AG04450 (cell line): ENCODE measurements around the gene CHMP2A. TPM values are rescaled to one million over a fixed set of nuclear protein-coding genes. Genes with fewer than 3 reads are reported as not detected.

Experiments used
- CTCF ChIA-PET: fragments of 300-600, 350-600 bp; formaldehyde crosslinking; extraction: SDS; loops from one replicate; lab custom pipeline; 2022; ENCODE audit warnings: antibody characterized with exemption, inconsistent platforms; lab: Charles Lee
- POLR2A ChIA-PET: fragments of 350-600 bp; formaldehyde crosslinking; extraction: SDS; loops from one replicate; lab custom pipeline; 2021; ENCODE audit warnings: antibody characterized with exemption, inconsistent platforms; lab: Yijun Ruan, JAX
- DNase-seq: peaks from one replicate; pipeline ENCODE4 v3.0.0-alpha.2; 2011; ENCODE audit warnings: low read depth, low spot score
- H3K27ac ChIP-seq: one replicate; pipeline ENCODE4 v1.5.1; 2012; ENCODE audit warnings: low read depth, low read length, control low read depth
- H3K27me3 ChIP-seq: one replicate; pipeline ENCODE4 v1.6.0; 2012; ENCODE audit warnings: low read length; ENCODE audit not compliant: control insufficient read depth, insufficient read depth
- H3K4me3 ChIP-seq: 2 replicates; pipeline ENCODE4 v1.5.1; 2011; ENCODE audit warnings: mild to moderate bottlenecking, low read depth, low read length, control low read depth
- H3K9me3 ChIP-seq: 2 replicates; pipeline ENCODE4 v1.5.1; 2012; ENCODE audit warnings: low read length; ENCODE audit not compliant: control insufficient read depth, insufficient read depth
- CTCF ChIP-seq: IDR thresholded peaks from 2 replicates; pipeline ENCODE4 v1.5.1; 2011; ENCODE audit warnings: low read depth, low read length, control low read depth, inconsistent platforms
- polyA plus RNA-seq: library from polyadenylated mRNA; depleted of rRNA; stranded (reverse); fragments of >200 nt; gene quantifications from 2 replicates; pipeline ENCODE4 v1.2.3, GENCODE V29; 2011

The CHMP2A gene
- polyA plus RNA-seq, 1 experiment = 173 TPM

GRCh38 chr19:58552655-58553054, 2.2 kb downstream of the CHMP2A start:
- ChIA-PET CTCF (interaction anchor here (3.4 kb wide), 1 partner anchor 33 kb away, joined by 18 read pairs; the partner anchor contains the start of gene ZBTB45), POLR2A (interaction anchor here (2.0 to 3.8 kb wide), 2 partner anchors 8 to 33 kb away, joined by 4 to 47 read pairs; partner anchors contain the start of genes TRIM28 and ZBTB45)
- Histone ChIP-seq H3K27me3 (no peaks in the 10 kb centered on the region), H3K4me3 (no peak overlapping the region), H3K9me3 (no peaks in the 10 kb centered on the region), H3K27ac (no peak overlapping the region)
- DNase-seq = no peak
- no peak for TF ChIP-seq CTCF

- no peak for TF ChIP-seq CTCF
- ChIA-PET POLR2A (interaction anchor here (2.0 to 3.8 kb wide), 2 partner anchors 7 to 32 kb away, joined by 4 to 47 read pairs; partner anchors contain the start of genes TRIM28 and ZBTB45), CTCF (no interaction called here)
These were observed 3.1 kb downstream of the CHMP2A start for GRCh38 chr19:58551577-58552471.

GRCh38 chr19:58551123-58551497, 3.8 kb downstream of the CHMP2A start:
- CTCF ChIA-PET = no interaction called here
- Histone ChIP-seq H3K27me3 (no peaks in the 10 kb centered on the region), H3K9me3 (no peaks in the 10 kb centered on the region), H3K4me3 (no peak overlapping the region), H3K27ac (no peak overlapping the region)
- DNase-seq = no peak
- POLR2A ChIA-PET = interaction anchor here (2.0 kb wide), 1 partner anchor 31 kb away, joined by 4 read pairs; the partner anchor contains the start of gene ZBTB45
- no peak for TF ChIP-seq CTCF

More at GRCh38 chr19:58551577-58552471, 3.1 kb downstream of the CHMP2A start:
- DNase-seq = no peak
- Histone ChIP-seq H3K4me3 (no peak overlapping the region), H3K27me3 (no peaks in the 10 kb centered on the region), H3K9me3 (no peaks in the 10 kb centered on the region), H3K27ac (no peak overlapping the region)

GRCh38 chr19:58550362-58551122, 4.4 kb downstream of the CHMP2A start:
- CTCF ChIA-PET = no interaction called here
- no peak for DNase-seq
- TF ChIP-seq CTCF = no peak

More at GRCh38 chr19:58550362-58551122, 4.4 kb downstream of the CHMP2A start:
- Histone ChIP-seq H3K4me3 (no peak overlapping the region), H3K27me3 (no peaks in the 10 kb centered on the region), H3K27ac (no peak overlapping the region), H3K9me3 (no peaks in the 10 kb centered on the region)
- POLR2A ChIA-PET = interaction anchor here (2.0 kb wide), 1 partner anchor 31 kb away, joined by 4 read pairs; the partner anchor contains the start of gene ZBTB45
